CD4-positive, alpha-beta T cell treated with Interferon gamma for 1 hour (primary cell): ENCODE measurements around the gene HTR1D.
"Not testable (repeated sequence)": the region's sequence is repeated elsewhere in the genome, so short reads cannot be mapped to it uniquely, and the experiment has no call there.

ENCODE experiments used
- DNase-seq: peaks from one replicate; pipeline ENCODE4 v3.0.0-alpha.2; 2020

Gene HTR1D, protein sequence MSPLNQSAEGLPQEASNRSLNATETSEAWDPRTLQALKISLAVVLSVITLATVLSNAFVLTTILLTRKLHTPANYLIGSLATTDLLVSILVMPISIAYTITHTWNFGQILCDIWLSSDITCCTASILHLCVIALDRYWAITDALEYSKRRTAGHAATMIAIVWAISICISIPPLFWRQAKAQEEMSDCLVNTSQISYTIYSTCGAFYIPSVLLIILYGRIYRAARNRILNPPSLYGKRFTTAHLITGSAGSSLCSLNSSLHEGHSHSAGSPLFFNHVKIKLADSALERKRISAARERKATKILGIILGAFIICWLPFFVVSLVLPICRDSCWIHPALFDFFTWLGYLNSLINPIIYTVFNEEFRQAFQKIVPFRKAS

GRCh38 chr1:23217421-23218115 lies at the start of gene HTR1D:
HTR1D (minus strand) TSS chr1:23217502; CDS start chr1:23194219, 23,283 bp downstream.
- no peak for DNase-seq

GRCh38 chr1:23263380-23263887 lies 46.1 kb upstream of the HTR1D start:
- no peak for DNase-seq

GRCh38 chr1:23258082-23258481 lies 40.8 kb upstream of the HTR1D start:
- not testable (repeated sequence) for DNase-seq

DNA sequence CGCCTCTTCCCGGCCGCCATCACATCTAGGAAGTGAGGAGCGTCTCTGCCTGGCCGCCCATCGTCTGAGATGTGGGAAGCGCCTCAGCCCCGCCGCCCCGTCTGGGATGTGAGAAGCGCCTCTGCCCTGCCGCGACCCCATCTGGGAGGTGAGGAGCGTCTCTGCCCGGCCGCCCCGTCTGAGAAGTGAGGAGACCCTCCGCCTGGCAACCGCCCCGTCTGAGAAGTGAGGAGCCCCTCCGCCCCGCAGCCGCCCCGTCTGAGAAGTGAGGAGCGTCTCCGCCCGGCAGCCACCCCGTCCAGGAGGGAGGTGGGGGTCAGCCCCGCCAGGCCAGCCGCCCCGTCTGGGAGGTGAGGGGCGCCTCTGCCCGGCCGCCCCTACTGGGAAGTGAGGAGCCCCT lies 40.1 kb upstream of the HTR1D start:
- not testable (repeated sequence) for DNase-seq

DNA sequence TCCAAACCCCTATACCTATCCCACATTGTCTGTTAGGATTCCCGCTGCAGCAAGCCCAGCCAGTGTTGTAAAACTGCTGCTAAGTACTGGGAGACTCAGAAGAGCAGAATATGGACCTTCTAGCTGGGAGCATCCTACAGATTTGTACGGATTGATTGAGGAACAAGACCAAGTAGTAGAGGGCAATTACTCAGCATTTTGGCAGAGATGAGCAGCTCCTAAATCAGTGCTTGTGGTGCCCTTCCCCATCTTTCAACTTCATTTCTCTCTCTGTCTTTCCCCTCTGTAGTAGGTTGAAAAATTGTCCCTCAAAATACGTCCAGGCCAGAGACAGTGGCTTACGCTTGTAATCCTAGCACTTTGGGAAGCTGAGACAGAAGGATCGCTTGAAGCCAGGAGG lies 37.3 kb upstream of the HTR1D start:
- DNase-seq: no peak

DNA sequence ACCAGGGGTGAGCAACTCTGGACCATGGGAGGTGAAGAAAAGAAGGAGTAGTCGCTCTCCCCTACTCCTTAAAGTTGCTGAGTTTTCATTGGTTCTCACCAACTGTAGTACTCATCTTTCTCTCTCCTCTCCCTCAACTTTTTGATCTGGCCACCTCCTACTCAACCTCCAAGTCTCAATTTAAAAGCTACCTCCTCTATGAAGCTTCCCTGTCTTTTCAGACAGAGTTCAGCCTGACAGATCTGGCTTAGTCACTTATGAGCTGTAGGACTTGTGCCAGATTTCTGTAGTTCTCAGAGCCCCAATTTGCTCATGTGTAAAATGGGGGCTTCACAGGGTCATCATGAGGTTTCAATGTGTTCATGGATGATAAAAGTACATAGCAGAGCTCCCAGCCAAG lies 34.5 kb upstream of the HTR1D start:
- no peak for DNase-seq

DNA sequence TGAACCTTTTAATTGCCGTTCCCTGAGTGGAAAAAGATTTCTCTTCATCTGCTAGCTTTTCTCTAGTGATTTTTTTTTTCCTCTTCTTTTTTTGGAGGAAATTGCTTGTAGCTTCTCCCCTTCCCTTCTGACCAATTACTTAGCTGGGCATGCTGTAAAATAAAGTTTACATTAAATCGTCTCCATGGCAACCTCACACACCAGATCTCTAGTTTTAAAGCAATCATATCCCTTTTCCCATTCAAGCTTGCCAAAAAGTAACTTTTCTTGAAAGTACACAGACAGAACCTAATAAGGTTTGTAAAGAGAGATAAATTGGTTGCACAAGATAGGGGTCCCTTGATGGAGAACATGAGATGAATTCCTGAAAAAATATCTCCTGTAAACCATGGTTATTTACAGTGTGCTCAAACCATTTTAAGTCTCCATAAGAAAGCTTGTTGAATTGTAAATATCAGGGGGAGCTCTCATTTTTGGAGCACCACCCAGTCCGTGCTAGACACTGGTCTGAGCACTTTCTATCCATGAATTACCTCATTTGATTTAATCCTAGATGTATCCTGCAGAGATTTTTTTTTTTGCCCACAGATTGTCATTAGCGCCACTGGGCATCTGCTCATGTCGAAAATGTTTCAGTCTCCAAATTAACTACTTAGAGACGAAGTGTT lies 32.6 kb upstream of the HTR1D start:
- no peak for DNase-seq

DNA sequence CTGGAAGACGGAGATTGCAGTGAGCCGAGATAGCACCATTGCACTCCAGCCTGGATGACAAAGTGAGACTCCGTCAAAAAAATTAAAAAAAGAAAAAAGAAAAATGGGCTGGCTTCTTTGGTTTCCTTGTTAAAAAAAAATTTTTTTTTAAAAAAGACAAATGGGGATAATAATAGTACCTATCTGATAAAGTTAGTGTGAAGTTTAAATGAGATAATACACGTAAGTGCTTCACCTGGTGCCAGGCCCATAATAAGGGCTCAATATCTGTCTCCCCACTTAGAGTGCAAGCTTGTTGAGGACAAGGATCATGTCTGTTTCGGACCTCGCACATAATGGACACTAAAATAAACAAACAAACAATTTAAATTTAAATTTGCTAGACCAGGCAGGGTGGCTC lies 30.0 kb upstream of the HTR1D start:
- DNase-seq: no peak

GRCh38 chr1:23246274-23246673 lies 29.0 kb upstream of the HTR1D start:
- DNase-seq: no peak

- no peak for DNase-seq
Measured at GRCh38 chr1:23244256-23244761, 27.0 kb upstream of the HTR1D start.

GRCh38 chr1:23242414-23242813 lies 25.1 kb upstream of the HTR1D start:
- DNase-seq: no peak

DNA sequence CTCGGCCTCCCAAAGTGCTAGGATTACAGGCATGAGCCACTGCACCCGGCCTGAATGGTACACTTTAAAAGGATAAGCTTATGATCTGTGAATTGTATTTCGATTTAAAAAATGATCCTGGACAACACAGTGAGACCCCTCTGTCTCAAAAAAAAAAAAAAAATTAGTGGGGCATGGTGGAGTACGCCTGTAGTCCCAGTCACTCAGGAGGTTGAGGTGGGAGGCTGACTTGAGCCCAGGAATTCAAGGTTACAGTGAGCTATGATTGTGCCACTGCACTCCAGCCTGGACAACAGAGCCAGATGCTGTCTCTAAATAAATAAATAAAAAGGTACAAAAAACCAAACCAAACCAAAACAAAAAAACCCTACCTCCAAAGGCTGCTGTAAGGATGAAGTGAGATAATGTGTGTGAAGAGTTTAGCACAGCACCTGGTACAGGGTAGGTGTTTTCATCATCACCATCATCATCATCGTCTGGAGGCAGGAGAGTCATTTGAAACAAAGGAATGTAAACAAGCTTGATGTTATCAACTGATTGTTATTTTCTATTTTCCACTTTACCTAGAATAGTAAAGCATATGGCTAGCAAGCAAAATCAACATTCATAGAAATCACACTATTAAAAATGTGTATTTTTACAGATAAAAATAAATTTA lies 22.5 kb upstream of the HTR1D start:
- DNase-seq: no peak

GRCh38 chr1:23238565-23238964 lies 21.3 kb upstream of the HTR1D start:
- no peak for DNase-seq

DNA sequence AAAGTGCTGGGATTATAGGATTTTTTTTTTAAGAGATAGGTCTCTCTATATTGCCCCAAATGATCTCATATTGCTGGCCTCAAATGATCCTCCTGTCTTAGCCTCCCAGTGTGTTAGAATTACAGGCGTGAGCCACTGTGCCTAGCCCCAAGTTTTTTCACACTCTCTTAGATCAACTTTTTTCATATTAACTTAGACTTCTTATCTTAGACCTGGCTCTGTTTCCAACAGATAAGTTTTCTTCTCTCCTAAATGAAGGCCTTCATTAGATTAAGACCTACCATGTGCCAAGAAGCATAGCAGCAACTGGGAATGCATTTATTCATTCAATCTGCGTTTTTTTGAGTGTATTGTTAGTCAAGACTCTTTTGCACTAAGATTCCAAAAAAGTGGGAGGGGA lies 20.2 kb upstream of the HTR1D start:
- DNase-seq: no peak

- no peak for DNase-seq
Measured at GRCh38 chr1:23227806-23228205, 10.5 kb upstream of the HTR1D start.

DNA sequence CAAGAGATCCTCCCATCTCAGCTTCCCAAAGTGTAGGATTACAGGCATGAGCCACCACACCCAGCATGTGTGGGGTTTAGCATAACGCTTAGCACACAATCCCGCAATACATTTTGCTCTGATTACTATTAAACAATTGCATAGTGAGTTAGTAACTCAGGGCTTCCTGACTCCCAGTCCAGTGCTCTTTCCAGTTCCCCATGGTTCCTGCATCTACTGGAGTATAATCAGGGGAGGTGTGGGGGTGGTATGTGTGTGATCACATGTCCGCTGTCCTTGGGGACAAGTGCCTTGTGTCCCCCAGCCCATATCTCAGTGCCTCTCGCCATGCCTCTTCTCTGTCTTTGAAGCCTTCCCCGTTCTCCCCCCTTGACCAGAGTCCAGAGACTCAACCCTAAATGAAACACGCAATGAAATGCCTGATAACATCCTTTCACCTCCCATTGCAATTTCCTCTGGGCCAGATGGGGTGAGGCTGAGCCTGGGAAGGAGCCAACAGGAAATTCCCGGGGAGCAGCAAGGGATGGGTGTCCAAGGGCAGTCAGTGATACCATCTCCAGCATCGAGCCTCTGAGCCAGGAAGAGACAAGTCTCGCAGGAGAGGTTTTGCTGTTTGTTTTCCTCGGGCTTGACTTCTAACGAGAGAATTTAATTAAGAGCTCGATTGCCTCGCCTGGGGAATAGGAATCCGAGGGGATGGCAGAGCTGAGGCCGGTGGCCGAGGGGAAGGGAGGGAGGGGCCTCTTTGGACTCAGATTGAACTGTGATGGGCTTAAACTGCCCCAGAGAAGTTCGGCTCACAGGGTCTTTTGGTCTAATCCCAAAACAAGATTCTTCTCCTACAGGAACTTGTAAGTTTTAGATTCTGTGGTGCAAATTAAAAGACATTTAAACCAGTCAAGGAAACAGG lies 7.7 kb upstream of the HTR1D start:
- no peak for DNase-seq

DNA sequence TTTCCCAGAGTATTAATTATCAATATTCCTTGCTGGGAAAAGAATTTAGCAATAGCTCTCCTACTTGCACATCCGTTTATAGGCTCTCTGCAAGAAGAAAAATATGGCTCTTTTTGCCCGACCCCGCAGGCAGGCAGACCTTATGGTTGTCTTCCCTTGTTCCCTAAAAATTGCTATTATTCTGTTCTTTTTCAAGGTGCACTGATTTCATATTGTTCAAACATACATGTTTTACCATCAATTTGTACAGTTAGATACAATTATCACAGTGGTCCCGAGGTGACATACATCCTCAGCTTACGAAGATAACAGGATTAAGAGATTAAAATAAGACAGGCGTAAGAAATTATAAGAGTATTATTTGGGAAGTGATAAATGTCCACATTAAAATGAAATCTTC lies 6.7 kb upstream of the HTR1D start:
- DNase-seq: not testable (repeated sequence)

GRCh38 chr1:23223490-23223951 lies 6.2 kb upstream of the HTR1D start:
- DNase-seq: not testable (repeated sequence)

- DNase-seq: no peak
Measured at GRCh38 chr1:23222742-23223141, 5.4 kb upstream of the HTR1D start.

DNA sequence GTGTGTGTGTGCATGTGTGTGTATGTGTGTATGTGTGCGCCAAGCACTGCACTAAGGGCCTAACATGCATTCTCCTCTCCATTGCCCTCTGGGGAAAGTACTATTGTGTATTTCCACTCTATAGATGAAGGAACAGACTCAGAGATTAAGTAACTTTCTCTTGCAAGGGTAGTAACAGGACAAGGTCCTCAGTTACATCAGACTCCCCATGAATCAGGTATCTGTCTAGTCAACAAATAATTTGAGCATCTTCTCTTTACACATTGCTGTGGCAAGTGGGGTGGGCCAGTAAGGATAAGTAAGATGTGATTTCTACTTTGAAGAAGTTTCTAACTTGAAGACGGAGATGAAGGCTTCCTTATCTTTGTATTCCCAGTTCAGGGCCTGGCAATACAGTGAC lies 5.0 kb upstream of the HTR1D start:
- no peak for DNase-seq

DNA sequence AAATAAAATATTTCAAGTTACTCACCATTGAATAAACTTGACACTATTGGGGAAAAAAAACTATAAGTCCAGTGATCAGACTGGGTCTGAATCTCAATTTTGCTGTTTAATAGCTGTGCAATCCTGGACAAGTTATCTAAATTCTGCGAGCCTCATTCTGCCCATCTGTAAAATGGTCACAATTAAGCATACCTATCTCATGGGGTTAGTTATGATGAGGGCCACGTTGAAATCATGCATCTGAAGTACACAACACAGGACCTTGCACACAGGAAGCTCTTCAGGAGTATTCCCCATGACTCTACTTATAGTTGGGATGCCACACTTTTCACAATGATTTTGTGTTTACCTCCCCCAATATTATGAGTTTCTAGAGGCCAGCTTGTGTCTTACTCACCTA lies 3.8 kb upstream of the HTR1D start:
- no peak for DNase-seq
